Activated CD4-positive, alpha-beta T cell treated with anti-CD3 and anti-CD28 coated beads for 4 hours (primary cell): ENCODE results near the gene HERC2.
"Not testable (repeated sequence)": the region's sequence is repeated elsewhere in the genome, so short reads cannot be mapped to it uniquely, and the experiment has no call there.

ENCODE experiments used
- DNase-seq, 2 donors: peaks; one replicate each; pipeline ENCODE4 v3.0.0-alpha.2; 2020

The HERC2 gene

GRCh38 chr15:28322129-28322588, at the start of gene HERC2:
Gene HERC2 (minus strand): TSS chr15:28322179. CDS start chr15:28321433, 746 bp downstream.
- DNase-seq: not testable (repeated sequence)

GRCh38 chr15:28365502-28365901, 43.5 kb upstream of the HERC2 start:
- DNase-seq: not testable (repeated sequence)

- DNase-seq: not testable (repeated sequence)
These were observed 36.0 kb upstream of the HERC2 start, which contains the start of gene GOLGA6L24 for GRCh38 chr15:28357984-28358383. Gene GOLGA6L24 (minus strand): TSS chr15:28358084. CDS start chr15:28358023, 61 bp downstream.

GRCh38 chr15:28321358-28322078, 461 bp downstream of the HERC2 start:
- not testable (repeated sequence) for DNase-seq

- DNase-seq: not testable (repeated sequence)
These were observed 2.3 kb downstream of the HERC2 start for GRCh38 chr15:28319725-28320124.

- not testable (repeated sequence) for DNase-seq
These were observed 3.2 kb downstream of the HERC2 start for GRCh38 chr15:28318828-28319227.

- DNase-seq: not testable (repeated sequence)
These were observed 3.9 kb downstream of the HERC2 start for GRCh38 chr15:28318122-28318521.

GRCh38 chr15:28316958-28317357, 5.0 kb downstream of the HERC2 start:
- DNase-seq: not testable (repeated sequence)

GRCh38 chr15:28310454-28310853, 11.5 kb downstream of the HERC2 start:
- not testable (repeated sequence) for DNase-seq

GRCh38 chr15:28308718-28309117, 13.3 kb downstream of the HERC2 start:
- DNase-seq: not testable (repeated sequence)

GRCh38 chr15:28305700-28306099, 16.3 kb downstream of the HERC2 start:
- DNase-seq: not testable (repeated sequence)

GRCh38 chr15:28297434-28297833, 24.5 kb downstream of the HERC2 start:
- not testable (repeated sequence) for DNase-seq

GRCh38 chr15:28296814-28297213, 25.2 kb downstream of the HERC2 start:
- DNase-seq: not testable (repeated sequence)

GRCh38 chr15:28295009-28295563, 26.9 kb downstream of the HERC2 start:
- not testable (repeated sequence) for DNase-seq

- DNase-seq: not testable (repeated sequence)
These were observed 27.4 kb downstream of the HERC2 start for GRCh38 chr15:28294560-28294959.

- no peak for DNase-seq
These were observed 32.1 kb downstream of the HERC2 start for GRCh38 chr15:28289694-28290463.

GRCh38 chr15:28288830-28289693, 32.9 kb downstream of the HERC2 start:
- not testable (repeated sequence) for DNase-seq

- not testable (repeated sequence) for DNase-seq
These were observed 35.3 kb downstream of the HERC2 start for GRCh38 chr15:28286659-28287058.

GRCh38 chr15:28286031-28286430, 35.9 kb downstream of the HERC2 start:
- DNase-seq: no peak

GRCh38 chr15:28281876-28282275, 40.1 kb downstream of the HERC2 start:
- DNase-seq: no peak

GRCh38 chr15:28274635-28275034, 47.3 kb downstream of the HERC2 start:
- DNase-seq: no peak
